ENCODE measurements around the gene DIP2C. TPM values are rescaled to one million over a fixed set of nuclear protein-coding genes. Genes with fewer than 3 reads are reported as not detected.

The DIP2C gene
- total and polyA plus RNA-seq, 2 donors (not counting 1 experiment from before 2014, with no cell fraction given): 1.3 to 1.9 TPM

DNA sequence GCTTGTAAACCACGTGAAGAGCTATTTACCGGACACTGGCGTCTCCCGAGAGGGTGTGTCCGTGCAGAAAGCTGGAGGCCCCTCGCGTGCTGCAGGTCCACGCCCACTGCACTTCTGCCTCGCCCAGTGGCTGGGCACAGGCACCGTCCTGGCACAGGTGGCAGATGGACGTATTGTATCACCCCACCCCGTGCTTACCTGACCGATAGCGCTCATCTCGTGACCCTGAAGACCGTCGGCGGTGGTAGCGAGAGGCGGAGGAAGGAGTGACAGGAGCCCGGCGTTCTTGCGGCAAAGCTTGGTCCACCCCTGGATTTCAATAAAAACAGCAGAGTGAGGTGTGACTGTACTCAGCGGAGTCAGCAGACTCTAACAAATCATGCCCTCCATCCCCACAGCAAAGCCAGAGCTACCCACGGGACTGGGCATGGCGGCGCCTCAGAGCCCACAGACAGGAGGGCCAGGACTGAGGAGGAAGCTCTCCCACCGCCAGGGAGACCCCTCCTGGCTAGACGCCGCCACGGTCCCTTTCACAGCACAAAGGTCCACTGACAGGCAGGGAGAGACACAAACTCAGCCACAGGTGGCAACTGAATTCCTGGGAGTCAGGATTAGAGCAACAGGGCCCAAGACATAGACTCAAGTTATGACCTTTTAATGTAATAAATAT, 217.1 kb downstream of the DIP2C start:
- Histone ChIP-seq H3K79me2 (ENCODE audit: control insufficient read depth, insufficient read depth, low read length) (no peaks in the 10 kb centered on the region), H3K36me3 (replicated peaks in 1 of 2; ENCODE audit: control extremely low read depth in 1 of 2, control insufficient read depth in 1 of 2, extremely low read depth in 1 of 2, insufficient read depth in 2 of 2, low read length in 1 of 2) (no peaks in the 10 kb centered on the region), H3K27me3 (replicated peaks in 1 of 4; ENCODE audit: control extremely low read depth in 1 of 4, control insufficient read depth in 3 of 4, insufficient read depth in 4 of 4, low read length in 3 of 4) (peaks cover 0 to 3% (median 0%) of the 10 kb centered on the region in 4 experiments), H3K4me1 (ENCODE audit: control insufficient read depth in 2 of 2, insufficient read depth in 2 of 2, low read length in 2 of 2) (no peaks in the 10 kb centered on the region), H3K9ac (ENCODE audit: low read length) (no peak overlapping the region), H3K27ac (ENCODE audit: low read length in 2 of 2) (no peak overlapping the region), H2AFZ (ENCODE audit: insufficient read depth, low read depth, low read length, poor library complexity, severe bottlenecking) (no peak overlapping the region), H3K4me3 (ENCODE audit: control extremely low read depth in 1 of 5, extremely low read depth in 1 of 5, insufficient read depth in 1 of 5, low read depth in 2 of 5, low read length in 4 of 5) (no peak overlapping the region), H4K20me1 (ENCODE audit: control insufficient read depth, insufficient read depth, low read length, poor library complexity, severe bottlenecking) (no peaks in the 10 kb centered on the region), H3K9me3 (ENCODE audit: control extremely low read depth in 1 of 3, control insufficient read depth in 2 of 3, insufficient read depth in 1 of 3, low read length in 2 of 3) (no peaks in the 10 kb centered on the region), H3K4me2 (replicated peaks; ENCODE audit: low read depth, low read length, poor library complexity, severe bottlenecking) (no peak overlapping the region)
- CTCF ChIA-PET: no interaction called here
- peaks cover 26% of the 10 kb centered on the region for H3K27me3 Mint-ChIP-seq
- ATAC-seq (ENCODE audit: low read depth) (no peak), DNase-seq (no peak)
- no peaks in the 10 kb centered on the region for H3K9me3 Mint-ChIP-seq (ENCODE audit: insufficient read depth)
- peaks cover 2% of the 10 kb centered on the region for H3K4me1 Mint-ChIP-seq
- no peak overlapping the region for H3K4me3 Mint-ChIP-seq
- intact Hi-C loops (cut with micrococcal nuclease): no loop called here
- no peak overlapping the region for H3K27ac Mint-ChIP-seq
- TF ChIP-seq, protein P1, sequence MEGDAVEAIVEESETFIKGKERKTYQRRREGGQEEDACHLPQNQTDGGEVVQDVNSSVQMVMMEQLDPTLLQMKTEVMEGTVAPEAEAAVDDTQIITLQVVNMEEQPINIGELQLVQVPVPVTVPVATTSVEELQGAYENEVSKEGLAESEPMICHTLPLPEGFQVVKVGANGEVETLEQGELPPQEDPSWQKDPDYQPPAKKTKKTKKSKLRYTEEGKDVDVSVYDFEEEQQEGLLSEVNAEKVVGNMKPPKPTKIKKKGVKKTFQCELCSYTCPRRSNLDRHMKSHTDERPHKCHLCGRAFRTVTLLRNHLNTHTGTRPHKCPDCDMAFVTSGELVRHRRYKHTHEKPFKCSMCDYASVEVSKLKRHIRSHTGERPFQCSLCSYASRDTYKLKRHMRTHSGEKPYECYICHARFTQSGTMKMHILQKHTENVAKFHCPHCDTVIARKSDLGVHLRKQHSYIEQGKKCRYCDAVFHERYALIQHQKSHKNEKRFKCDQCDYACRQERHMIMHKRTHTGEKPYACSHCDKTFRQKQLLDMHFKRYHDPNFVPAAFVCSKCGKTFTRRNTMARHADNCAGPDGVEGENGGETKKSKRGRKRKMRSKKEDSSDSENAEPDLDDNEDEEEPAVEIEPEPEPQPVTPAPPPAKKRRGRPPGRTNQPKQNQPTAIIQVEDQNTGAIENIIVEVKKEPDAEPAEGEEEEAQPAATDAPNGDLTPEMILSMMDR (IDR thresholded peaks at IDR 0.05): no peak
- no peak for TF ChIP-seq EZH2 (IDR thresholded peaks at IDR 0.05; ENCODE audit: borderline replicate concordance, insufficient read depth, low read depth, low read length, poor library complexity, severe bottlenecking)
- 93% methylated on average over 31 of the region's 31 CpGs for WGBS (ENCODE audit: insufficient coverage)
- POLR2A ChIA-PET: no interaction called here

DNA sequence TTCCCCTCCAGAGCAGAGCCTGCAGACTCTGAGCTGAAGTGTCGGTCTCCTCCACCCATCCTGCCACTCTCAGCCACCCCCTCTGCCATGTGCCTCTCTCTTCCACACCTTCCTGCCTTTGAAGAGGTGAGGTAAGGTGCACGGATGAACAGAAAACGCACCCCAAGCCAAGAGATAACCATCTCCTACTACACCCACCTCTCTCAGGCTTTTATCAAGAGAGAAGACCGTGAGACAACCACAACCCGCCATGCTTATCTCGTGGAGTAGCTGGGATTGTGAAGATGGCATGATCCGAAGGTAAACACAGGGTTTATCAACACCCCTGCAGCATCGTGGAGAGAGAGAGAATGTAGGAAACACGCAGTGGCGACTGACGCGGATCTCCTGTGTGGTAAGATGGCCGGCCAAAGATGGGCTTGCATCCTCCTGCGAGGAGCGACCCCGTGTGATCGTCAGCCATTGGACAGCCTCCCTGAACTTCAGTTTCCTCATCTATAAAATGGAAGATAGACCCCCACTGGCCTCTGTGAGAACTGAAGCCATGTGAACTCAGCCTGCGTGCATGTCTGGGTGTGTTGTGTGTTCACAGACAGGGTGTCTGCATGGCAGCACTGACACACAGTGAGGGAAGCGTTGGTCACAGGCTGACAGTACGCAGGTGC, 219.0 kb downstream of the DIP2C start:
- Histone ChIP-seq H3K4me3 (ENCODE audit: control extremely low read depth in 1 of 5, extremely low read depth in 1 of 5, insufficient read depth in 1 of 5, low read depth in 2 of 5, low read length in 4 of 5) (no peak overlapping the region), H4K20me1 (ENCODE audit: control insufficient read depth, insufficient read depth, low read length, poor library complexity, severe bottlenecking) (no peaks in the 10 kb centered on the region), H3K27me3 (replicated peaks in 1 of 4; ENCODE audit: control extremely low read depth in 1 of 4, control insufficient read depth in 3 of 4, insufficient read depth in 4 of 4, low read length in 3 of 4) (peaks cover 0 to 3% (median 0%) of the 10 kb centered on the region in 4 experiments), H3K79me2 (ENCODE audit: control insufficient read depth, insufficient read depth, low read length) (no peaks in the 10 kb centered on the region), H2AFZ (ENCODE audit: insufficient read depth, low read depth, low read length, poor library complexity, severe bottlenecking) (no peak overlapping the region), H3K4me2 (replicated peaks; ENCODE audit: low read depth, low read length, poor library complexity, severe bottlenecking) (no peak overlapping the region), H3K4me1 (ENCODE audit: control insufficient read depth in 2 of 2, insufficient read depth in 2 of 2, low read length in 2 of 2) (no peaks in the 10 kb centered on the region), H3K36me3 (replicated peaks in 1 of 2; ENCODE audit: control extremely low read depth in 1 of 2, control insufficient read depth in 1 of 2, extremely low read depth in 1 of 2, insufficient read depth in 2 of 2, low read length in 1 of 2) (no peaks in the 10 kb centered on the region), H3K9me3 (ENCODE audit: control extremely low read depth in 1 of 3, control insufficient read depth in 2 of 3, insufficient read depth in 1 of 3, low read length in 2 of 3) (no peaks in the 10 kb centered on the region), H3K9ac (ENCODE audit: low read length) (no peak overlapping the region), H3K27ac (ENCODE audit: low read length in 2 of 2) (no peak overlapping the region)
- TF ChIP-seq EZH2 (IDR thresholded peaks at IDR 0.05; ENCODE audit: borderline replicate concordance, insufficient read depth, low read depth, low read length, poor library complexity, severe bottlenecking): no peak
- TF ChIP-seq, protein P1 (IDR thresholded peaks at IDR 0.05): no peak
- CTCF ChIA-PET: no interaction called here
- Mint-ChIP-seq H3K4me1 (no peaks in the 10 kb centered on the region), H3K9me3 (ENCODE audit: insufficient read depth) (no peaks in the 10 kb centered on the region), H3K27me3 (peaks cover 26% of the 10 kb centered on the region), H3K27ac (no peak overlapping the region), H3K4me3 (no peak overlapping the region)
- DNase-seq (no peak), ATAC-seq (ENCODE audit: low read depth) (no peak)
- intact Hi-C loops (cut with micrococcal nuclease): no loop called here
- WGBS (ENCODE audit: insufficient coverage): 90% methylated on average over 10 of the region's 20 CpGs
- POLR2A ChIA-PET: no interaction called here
